Adrenal gland (tissue), 5 donors: ENCODE results near the gene SPOCK1.

Experiments used
- CTCF ChIP-seq, 6 experiments: fragments of 450-650 bp in 4 of 6; fragments of 200-600 bp in 2 of 6; sonication (generic) in 1 of 6; IDR thresholded peaks; 1 replicate in 5 of 6; 2 replicates in 1 of 6; pipeline versions ENCODE4 v1.5.1 to v1.8.0; 2016 to 2021; ENCODE audit warnings: antibody characterized with exemption in 6 of 6, mild to moderate bottlenecking in 2 of 6, moderate library complexity in 1 of 6
- POLR2A ChIP-seq, 2 donors: fragments of 450-650 bp; IDR thresholded peaks; one replicate each; pipeline ENCODE4 v1.6.1; 2017; ENCODE audit warnings: antibody characterized with exemption in 2 of 2, mild to moderate bottlenecking in 2 of 2, moderate library complexity in 1 of 2
- donor health status: DM: no; HTN: no; CAD: no.

GRCh38 chr5:137148159-137148558 is 351.0 kb downstream of the SPOCK1 start:
- TF ChIP-seq POLR2A (IDR thresholded peaks at IDR 0.05) (no peak), CTCF (IDR thresholded peaks at IDR 0.05) (no peak)
